HG03139 (cell line): ENCODE measurements around the gene BCL2L2.
"Not testable (repeated sequence)": the region's sequence is repeated elsewhere in the genome, so short reads cannot be mapped to it uniquely, and the experiment has no call there.

Experiments used
- ATAC-seq: cut with Tn5 transposase; IDR thresholded peaks from one replicate; pipeline ENCODE4 v1.9.1; 2021; ENCODE audit not compliant: unreplicated experiment

BCL2L2 gene

DNA sequence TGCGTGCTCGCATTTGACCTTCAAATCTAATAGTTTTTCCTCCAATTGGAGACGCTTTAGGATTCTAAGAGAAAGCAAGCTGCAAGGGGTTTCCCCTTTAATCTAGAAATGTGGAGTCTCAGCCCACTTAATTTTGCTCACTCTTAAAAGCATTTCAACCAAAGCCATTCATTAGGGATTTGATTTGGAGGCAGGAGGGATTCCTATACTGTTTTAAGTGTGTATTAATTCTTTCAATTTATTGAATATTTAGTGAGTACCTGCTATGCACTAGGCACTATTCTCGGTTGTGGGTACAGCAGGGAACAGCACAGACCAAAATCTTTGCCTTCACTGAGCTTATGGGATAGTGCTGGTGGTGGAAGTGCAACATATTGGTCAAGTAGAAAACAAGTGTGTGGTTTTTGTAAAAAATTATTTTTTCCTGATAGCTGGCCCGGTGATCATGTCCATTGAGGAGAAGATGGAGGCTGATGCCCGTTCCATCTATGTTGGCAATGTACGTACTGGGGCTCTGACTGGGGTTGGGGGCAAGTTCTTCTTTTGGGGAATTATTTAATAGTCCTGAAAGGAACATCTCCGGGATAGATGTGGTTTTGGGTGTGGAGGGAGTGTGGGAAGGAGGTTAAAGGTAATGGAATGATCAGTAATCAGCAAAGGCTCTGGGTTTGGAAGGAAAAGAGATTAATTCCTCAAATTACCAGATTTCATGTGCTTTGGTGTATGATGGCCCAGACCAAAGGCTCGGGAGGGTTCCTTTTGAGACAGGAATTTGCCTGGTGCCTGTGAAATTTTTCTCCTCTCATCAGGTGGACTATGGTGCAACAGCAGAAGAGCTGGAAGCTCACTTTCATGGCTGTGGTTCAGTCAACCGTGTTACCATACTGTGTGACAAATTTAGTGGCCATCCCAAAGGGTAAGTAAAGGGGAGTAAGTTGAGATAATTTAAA is 16.2 kb downstream of the BCL2L2 start:
- ATAC-seq, result no peak

DNA sequence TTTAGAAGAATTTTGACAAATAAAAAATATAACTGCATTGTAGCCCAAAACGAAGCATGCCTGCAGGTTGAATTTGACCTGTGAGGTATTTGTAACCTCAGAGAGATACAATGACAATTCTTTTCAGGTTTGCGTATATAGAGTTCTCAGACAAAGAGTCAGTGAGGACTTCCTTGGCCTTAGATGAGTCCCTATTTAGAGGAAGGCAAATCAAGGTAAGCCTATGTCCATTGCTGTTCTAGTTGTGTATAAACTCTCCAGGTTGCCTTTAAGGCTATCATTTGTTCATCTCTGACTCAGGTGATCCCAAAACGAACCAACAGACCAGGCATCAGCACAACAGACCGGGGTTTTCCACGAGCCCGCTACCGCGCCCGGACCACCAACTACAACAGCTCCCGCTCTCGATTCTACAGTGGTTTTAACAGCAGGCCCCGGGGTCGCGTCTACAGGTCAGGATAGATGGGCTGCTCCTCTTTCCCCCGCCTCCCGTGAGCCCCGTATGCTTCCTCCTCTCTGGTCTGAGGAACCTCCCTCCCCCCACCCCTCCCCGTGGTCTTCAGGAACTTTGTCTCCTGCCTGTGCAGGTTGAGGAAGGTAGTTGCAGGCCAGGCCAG is 17.3 kb downstream of the BCL2L2 start:
- no peak for ATAC-seq

DNA sequence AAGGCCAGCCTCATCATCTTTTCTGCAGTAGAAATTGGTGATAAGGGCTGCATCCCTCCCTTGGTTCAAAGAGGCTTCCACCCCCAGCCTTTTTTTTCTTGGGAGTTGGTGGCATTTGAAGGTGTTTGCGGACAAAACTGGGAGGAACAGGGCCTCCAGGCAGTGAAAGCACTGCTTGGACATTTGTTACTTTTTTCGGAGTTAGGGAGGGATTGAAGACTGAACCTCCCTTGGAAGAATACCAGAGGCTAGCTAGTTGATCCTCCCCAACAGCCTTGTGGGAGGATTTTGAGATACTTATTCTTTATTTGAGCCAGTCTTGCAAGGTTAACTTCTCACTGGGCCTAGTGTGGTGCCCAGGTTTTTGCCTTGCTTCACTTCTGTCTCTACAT is 17.8 kb downstream of the BCL2L2 start:
- no peak for ATAC-seq

DNA sequence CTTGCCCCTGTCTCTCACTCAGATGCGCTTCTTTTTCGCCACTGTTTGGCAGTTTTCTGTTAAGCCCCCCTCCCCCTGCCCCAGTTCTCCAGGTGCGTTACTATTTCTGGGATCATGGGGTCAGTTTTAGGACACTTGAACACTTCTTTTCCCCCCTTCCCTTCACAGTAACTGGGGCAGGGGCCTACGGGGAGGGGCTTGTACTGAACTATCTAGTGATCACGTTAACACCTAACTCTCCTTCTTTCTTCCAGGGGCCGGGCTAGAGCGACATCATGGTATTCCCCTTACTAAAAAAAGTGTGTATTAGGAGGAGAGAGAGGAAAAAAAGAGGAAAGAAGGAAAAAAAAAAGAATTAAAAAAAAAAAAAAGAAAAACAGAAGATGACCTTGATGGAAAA is 18.4 kb downstream of the BCL2L2 start:
- ATAC-seq, result no peak

DNA sequence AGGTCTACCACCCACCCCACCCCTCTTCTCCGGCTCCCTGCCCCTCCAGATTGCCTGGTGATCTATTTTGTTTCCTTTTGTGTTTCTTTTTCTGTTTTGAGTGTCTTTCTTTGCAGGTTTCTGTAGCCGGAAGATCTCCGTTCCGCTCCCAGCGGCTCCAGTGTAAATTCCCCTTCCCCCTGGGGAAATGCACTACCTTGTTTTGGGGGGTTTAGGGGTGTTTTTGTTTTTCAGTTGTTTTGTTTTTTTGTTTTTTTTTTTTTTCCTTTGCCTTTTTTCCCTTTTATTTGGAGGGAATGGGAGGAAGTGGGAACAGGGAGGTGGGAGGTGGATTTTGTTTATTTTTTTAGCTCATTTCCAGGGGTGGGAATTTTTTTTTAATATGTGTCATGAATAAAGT is 19.1 kb downstream of the BCL2L2 start:
- ATAC-seq, result not testable (repeated sequence)

DNA sequence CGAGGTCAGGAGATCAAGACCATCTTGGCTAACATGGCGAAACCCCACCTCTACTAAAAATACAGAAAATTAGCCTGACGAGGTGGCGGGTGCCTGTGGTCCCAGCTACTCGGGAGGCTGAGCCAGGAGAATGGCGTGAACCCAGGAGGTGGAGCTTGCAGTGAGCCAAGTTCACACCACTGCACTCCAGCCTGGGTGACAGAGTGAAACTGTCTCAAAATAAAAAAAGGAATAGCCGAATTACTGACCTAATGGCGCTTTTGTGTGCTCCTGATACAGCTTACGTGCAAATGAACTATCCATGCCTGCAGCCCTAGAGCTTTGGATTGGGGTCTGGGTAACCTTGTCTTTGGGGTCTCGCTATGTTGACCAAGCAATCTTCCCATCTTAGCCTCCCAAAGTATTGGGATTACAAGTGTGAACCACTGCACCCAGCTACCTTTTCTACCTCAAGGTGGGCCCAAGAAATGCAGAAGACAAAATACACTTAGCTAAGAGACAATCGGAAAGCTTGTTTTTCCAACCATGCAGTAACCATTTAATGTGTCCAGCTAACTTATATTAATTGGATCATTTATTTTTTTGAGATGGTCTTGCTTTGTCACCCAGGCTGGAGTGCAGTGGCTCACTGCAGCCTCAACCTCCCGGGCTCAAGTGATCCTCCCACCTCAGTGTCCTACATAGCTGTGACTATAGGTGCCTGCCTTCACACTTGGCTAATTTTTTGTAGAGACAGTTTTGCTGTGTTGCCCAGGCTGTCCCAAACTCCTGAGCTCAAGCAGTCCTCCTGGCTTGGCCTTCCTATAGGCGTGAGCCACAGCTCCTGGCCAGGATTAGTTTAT is 20.1 kb downstream of the BCL2L2 start:
- ATAC-seq, result no peak

DNA sequence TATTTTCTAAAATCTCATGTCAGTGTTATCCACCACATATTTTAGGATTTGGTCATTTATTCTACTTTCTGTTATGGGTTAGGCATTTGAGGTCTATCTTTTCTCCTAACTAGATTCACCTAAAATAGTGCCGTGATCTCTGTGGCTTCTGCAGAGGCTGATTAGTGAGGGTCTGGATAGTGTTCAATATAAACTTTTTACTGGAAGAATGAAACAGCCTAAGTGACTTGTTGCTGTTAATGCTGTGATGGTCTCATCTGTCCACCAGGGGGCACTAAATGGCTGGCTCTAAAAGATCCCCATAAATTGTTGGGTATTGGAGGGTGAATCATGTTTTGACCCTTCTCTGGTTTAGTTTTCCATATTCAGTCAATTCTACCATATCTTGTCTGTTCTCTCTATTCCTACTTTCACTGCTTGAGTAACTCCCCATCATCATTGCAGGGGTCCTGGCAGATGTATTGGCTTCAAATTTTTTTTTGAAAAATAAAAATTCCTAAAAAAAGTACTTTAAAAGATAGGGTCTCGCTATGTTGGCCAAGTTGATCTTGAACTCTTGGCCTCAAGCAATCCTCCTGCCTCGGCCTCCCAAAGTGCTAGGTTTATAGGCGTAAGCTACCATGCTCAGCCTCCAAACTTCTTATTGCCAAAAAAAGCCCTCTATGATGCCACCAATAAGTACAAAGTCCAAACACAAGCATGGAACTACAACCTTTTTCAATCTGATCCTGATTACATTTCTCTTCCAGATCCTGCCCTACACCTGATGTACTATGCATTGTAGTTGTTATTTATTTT is 21.5 kb downstream of the BCL2L2 start:
- no peak for ATAC-seq

DNA sequence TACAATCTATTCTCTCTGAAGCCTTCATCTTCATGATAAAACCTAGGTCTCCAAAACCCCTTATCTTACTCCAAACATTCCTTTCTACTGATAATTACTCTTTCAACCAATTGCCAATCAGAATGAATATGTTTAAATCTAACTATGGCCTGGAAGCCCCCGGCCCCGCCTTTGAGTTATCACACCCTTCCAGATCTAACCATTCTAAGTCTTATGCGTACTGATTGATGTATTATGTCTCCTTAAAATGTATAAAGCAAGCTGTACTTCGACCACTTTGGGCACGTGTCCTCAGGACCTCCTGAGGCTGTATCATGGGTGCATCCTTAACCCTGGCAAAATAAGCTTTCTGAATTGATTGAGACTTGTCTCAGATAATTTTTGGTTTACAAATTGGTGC is 29.0 kb downstream of the BCL2L2 start:
- ATAC-seq, result no peak

DNA sequence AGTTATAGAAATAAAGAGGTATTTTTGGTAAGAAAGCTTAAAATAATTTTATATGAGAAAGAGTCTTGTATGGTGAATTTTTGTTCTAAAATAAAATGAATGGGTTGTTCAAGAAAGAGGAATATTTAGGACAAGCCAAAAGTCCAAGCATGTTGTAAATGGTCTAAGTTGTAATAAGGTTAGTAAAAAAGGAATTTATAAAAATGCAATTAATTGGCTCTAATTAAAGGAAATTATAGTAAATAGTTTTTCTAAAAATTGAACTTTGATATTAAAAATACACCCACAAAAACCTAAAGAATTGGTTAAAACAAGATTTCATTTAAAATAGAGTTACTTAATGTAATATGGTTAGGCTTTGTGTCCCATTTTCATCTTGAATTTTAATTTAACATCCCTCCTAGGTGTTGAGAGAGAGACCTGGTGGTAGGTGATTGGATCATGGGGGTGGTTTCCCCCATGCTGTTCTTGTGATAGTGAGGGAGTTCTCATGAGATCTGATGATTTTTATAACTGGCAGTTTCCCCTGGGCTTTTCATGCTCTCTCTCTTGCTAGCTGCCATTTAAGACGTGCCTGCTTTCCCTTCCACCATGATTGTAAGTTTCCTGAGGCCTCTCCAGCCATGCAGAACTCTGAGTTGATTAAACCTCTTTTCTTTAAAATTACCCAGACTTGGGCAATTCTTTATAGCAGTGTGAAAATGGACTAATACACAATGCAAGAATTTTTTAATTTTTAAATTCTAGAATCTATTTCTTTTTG is 33.1 kb downstream of the BCL2L2 start:
- no peak for ATAC-seq

DNA sequence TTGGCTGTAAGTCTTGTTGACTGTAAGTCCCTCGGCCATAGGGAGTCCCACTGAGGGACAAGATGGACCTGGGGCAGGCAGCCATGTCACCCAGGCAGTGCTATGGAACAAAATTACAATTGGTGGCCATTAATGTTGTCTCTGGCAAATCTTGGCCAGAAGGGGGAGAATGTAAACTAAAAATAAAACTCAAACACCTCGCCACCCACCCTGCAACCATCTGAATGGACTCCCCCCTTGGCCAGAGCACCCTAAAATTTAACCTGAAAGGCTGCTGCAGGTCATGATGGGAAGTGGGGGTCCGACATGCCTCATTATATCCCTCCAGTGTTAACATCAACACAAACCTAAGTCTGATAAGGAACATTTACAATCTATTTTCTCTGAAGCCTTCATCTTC is 37.8 kb downstream of the BCL2L2 start:
- ATAC-seq, result no peak

DNA sequence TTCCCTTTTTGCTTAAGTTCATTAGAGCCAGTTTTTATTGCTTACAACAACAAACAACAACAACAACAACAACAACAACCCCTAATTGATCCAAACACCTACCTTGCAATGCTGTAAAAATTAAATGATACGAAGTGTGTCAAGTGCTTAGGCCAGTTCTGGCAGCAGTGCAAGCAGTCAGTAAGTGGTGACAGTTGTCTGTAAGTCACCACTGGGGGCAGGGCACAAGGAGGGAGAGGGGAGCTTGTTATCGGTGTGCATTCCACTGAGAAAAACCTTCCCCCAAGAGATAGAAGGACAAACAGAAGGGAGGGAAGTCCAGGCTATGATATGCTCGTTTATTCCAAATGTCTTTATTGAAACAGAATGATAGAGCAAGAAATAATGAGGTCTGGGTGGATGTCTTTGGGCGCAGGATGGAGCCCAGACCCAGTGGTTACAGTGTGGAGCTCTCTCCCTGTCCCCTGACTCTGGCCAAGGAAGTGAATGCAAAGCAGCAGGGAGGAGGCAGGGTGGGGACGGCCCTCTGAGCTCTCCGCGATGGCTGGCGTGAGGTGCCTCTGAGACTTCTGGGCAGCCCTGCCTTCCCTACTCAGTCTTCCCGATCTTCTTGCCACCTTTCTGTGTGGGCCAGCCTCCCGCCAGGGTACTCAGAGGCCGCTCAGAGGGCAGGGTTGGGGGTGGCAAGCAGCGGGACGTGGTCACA is 39.5 kb downstream of the BCL2L2 start:
- ATAC-seq, result no peak

DNA sequence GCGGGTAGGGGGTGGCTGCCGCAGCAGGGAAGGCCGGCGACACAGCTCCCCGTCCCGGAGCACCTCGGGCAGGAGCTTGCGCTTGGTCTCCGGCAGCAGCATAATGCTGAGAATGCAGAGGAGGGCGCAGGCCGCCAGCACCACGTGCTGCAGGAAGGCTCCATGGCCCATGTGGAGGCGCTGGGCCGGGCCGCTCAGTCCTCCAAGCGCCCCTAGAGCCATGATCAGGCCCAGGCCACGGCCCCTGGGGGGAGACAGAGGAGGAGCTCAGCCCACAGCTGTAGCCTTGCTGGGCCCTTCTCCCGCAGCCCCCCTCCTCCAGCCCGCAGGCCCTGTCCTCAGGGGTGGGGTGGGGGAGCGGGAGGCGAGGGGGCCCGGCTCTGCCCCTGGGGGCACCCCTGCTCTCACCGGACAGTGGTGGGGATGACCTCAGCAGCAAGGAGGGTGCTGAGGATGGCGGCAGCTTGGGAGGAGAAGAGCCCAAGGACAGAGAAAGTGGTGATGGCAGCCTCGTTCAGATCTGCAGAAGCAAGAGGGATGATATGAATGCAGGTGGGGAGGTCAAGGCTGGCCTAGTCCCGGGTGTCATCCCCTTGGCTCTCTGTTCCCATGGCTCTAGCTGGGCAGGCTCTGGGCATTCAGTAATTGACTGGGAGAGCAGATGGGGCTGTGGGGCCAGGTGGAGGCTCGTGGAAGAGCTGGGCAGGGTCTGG is 40.2 kb downstream of the BCL2L2 start:
- ATAC-seq, result no peak

DNA sequence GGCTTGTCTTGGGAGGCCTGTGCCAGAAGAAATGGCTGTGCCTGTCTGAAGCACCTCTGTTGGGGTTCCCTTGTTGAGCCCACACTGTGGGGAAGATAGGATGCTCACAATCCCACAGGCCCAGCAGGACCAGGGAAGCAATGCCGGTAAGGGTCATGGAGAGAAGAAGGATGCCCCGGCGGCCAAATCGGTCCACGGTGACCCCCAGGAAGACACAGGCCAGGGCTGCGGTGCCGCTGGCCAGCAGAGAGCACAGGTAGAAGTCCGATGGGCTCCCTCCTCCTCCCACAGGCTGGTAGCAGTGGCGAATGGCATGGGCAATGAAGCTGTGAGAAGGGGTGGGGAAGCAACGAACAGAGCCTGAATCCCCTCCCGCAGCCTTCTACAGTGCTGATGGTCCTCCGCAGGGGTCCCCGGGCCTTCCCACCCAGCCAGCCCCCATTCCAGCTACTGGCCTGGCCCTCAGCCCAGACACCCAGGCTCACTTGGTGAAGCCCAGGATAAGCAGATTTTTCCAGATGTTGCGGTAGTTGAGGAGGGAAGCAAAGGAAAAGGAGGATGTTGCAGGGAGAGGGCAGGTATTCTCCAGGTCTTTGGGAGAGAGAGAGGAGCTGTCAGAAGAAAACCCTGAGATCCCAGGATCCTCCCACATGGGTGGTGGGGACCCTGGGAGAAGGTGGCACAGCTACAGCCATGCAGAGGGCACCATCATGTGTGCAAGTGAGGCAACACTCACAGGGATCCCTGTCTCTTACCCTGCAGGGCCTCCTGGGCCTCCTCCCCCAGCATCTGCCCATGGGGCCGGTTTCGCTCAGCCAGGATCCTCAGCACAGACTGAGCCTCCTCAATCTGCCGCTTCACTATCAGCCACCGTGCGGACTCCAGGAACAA is 41.0 kb downstream of the BCL2L2 start:
- no peak for ATAC-seq

DNA sequence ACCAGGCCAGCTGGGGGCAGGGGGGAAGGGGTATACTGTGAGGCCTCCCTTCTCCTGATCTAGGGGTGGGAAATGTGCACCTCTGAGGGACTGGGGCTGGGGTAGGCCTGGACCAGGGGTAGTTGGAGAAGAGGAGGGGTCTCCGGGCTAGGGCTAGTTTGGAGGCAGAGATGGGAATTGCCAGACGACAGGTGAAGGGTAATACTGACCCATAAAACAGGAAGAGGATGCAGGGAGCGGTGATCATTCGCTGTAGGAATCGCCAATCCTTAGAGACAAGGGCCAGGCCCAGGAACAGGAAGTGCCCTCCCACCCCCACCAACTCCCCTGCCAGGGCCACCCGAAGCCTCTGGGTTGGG is 41.6 kb downstream of the BCL2L2 start:
- ATAC-seq, result no peak

DNA sequence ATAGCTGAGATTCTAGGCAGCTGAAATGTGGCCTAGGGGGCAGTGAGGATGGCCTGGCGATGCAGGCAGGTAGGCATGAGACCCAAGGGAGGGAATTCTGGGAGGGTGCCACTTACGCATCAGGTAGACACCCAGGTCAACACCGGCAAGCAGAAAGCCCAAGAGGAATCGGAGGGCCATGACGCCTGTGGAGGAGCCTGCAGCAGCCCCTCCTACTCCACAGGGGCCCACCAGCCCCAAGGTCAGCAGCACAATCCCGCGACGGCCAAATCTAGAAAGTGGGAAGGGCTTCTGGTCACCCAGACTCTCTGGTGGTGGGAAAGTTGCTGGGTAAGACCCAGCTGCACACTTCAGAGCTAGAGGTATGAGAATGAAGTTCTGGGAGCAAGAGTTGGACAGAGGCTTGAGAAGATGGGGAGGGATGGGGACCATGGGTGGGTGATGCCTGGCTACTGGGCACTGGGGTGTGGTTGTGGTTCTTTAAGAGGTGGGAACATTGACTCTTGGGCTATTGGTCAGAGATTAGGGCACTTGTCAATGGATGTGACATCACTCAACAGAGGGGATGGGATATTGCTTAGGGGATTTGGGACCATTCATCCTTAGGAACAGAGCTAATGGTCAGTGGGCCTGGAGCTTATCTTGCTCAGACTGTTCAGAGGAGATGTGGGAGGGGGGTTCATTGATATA is 42.7 kb downstream of the BCL2L2 start:
- ATAC-seq, result no peak

DNA sequence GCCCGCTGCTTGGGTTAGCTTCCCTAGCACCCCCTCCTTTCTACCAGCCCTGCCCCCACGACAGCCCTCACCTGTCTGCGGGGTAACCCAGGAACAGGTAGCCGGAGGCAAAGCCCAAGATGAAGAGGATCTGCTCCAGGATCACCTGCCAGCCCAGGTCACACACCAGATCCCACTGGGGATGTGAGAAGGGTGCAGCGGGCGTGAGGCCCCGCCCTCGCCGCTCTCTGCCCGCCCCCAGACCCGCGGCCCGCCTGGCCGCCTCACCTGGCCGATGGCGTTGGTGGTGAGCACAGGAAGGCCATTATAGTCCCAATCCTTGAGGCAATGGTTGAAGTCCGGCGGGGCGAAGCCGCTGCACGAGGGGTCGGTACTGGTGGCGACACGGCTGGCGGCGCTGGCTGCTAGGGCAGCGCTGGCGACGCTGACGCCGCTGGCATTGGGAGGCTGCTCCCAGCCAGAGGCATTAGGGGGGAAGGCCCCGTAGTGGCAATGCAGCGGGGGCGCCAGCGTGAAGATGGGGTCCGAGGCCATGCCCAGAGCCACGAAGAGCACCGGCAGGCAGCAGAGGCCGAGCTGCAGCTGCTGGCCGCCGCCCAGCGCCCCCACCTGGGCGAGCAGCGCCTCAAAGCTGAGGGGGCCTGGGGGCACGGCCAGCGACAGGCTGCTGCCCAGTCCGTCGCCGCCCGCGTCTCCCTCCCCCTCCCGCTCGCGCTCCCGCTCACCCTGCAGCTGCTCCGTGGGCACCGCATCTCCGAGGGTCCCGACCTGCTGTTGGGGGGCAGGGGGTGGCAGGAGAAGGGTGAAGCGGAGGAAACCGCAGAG is 45.3 kb downstream of the BCL2L2 start:
- ATAC-seq, result no peak
